IPS-NIHi7 (cell line): ENCODE measurements around the gene OVOL1.
"Not testable (repeated sequence)": the region's sequence is repeated elsewhere in the genome, so short reads cannot be mapped to it uniquely, and the experiment has no call there.

ENCODE experiments used
- DNase-seq: peaks from one replicate; pipeline ENCODE4 v3.0.0; 2012; ENCODE audit warnings: mixed read lengths; ENCODE audit errors: extremely low spot score

The OVOL1 gene

DNA sequence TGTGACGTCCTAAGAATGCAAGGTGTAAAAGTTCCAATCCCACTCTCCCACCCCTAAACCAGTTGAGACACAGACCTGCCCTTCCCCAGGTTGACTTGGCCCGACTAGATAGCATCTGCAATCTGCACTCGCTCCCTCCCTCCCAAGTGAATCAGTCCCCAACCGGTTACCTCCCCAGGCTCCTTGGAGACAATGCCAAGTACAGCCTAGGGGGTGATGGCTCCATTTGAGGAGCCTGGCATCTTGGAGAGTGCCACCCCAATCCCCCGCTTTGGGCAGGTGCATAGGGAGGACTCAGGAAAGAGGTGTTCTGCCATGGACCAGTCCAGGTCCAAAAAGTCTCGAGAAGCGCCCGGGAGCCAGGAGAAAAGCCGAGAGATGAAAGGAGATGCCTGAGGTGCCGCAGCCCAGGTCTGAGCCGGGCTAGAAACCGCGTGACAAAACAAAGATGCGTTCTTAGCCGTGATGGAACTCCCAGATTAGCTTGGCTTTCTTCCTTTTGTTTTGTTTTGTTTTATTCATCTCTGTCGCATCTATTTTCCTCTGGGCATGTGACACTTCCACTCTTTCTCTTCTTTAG is 28.2 kb downstream of the OVOL1 start:
- no peak for DNase-seq

DNA sequence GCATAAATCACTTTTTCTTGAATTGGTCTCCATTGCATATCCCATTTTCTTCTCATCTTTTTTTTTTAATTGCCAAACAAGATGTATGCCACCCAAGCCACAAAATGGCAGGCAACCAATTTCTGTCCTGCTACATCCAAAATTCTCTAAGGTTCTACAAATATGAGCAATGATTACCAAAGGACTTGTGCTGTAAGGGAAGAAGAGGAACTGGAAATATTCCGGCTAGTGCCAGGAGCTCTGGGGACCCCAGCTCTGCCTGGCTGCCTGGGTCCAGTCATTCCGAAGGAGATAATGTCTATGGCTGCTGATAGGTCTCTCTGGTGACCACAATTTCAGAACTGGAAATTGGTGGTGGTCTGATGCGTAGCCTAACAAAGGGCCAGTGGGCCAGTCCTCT is 29.8 kb downstream of the OVOL1 start:
- no peak for DNase-seq

DNA sequence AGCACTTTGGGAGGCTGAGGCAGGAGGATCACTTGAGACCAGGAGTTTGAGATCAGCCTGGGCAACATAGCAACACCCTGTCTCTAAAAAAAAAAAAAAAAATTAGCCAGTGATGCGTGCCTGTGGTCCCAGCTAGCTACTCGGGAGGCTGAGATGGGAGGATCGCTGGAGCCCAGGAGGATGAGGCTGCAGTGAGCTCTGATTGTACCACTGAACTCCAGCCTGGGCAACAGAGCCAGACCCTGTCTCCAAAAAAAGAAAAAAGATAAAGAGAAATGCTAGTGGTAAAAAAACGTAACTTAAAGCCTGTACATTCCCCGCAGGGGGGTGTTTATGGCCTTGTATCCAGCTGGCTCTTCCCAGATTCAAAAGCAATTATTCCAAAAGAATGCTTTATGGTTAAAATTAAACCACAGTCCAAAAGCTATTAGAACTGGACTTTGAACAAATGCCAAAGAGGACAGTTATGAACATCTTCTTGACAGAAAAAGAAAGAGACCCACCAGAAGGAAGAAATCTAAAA is 30.5 kb downstream of the OVOL1 start:
- no peak for DNase-seq

DNA sequence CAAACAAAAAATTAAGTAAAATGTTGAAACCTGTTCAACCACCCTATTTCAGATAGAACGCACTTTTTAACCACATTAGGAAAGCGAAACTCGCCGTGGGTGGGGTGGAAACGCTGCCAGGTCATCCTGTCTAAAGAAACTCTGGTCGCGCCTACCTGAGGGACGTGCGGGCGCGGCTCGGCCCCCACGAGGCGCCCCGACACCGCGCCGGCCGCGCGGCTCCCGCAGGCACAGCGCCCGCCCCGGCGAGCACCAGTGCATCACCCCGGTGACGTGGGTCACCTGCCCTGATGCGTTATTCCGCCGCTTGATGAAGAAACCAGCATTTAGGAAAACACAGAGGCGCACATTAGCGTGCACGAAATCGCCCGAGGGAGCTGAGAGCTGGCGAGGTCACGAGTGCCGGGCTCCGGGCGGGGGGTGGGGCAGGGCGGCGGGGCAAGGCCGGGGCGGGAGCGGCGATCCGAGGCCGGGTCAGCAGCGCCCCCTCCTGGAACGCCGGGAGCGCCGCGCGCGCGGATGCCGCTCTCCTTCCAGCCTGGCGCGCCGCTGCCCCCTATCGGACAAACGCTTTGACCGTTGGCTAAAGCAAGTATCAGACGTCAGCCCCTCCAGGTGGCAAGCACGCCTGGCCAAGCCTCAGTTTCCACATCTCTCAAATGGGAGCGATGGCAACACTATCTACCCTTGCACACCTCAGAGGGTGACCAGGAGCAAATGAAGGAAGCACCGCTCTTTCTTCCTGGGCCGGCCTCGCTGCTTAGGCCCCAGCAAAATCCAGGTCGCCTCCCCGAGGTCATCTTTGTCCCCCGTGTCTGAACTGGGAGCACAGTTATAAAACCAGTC is 31.2 kb downstream of the OVOL1 start:
- peak; percentile 96 for DNase-seq

DNA sequence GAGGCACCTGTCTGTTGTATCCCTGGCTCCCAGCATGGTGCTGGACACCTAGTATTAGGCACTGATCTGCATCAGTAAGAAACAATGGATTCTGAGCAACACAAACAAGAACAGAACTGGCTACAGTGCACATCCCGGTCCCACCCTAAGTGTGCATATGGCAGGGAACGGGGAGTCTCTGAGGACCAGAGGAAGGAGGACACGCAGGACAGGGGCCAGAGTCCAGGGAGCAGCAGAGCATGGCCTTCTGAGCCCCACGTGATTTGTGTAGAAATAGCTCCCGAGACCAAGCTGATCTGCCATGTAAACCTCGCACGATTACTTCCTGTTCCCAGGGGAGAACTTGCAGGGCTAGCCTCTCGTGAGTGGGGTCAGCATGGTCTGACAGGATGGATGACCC is 34.2 kb downstream of the OVOL1 start:
- DNase-seq: no peak

DNA sequence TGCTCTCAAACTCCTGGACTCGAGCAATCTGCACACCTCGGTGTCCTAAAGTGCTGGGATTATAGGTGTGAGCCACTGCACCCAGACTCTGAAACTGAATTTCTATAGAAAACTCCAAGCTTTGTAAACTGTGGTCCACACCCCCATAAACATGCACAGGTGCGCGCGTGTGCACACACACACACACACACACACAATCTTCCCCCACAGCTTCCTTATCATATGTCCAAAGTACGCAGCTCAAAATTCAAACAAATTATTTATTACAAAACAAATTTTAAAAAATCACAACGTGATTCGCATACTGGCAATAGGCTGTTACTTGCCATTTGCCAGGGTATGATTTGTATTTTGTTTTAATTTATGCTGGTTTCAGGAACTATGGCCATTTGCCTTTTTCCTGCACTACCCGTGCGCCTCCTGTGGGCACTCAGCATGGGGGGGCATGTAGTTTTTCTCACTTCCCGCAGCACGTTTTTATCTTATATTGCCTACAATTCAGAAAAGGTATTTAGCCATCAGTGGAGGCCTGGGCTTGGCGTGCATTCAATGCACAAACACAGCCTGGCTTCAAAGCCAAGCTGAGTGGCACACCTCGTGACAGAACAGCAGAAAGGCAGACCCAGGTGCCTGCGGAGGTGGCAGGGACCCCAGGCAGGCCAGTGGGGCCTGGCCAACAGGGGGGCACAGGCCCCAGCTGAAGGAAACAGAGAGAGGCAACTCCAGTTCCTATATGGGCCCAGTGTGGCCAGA is 36.1 kb downstream of the OVOL1 start:
- no peak for DNase-seq

DNA sequence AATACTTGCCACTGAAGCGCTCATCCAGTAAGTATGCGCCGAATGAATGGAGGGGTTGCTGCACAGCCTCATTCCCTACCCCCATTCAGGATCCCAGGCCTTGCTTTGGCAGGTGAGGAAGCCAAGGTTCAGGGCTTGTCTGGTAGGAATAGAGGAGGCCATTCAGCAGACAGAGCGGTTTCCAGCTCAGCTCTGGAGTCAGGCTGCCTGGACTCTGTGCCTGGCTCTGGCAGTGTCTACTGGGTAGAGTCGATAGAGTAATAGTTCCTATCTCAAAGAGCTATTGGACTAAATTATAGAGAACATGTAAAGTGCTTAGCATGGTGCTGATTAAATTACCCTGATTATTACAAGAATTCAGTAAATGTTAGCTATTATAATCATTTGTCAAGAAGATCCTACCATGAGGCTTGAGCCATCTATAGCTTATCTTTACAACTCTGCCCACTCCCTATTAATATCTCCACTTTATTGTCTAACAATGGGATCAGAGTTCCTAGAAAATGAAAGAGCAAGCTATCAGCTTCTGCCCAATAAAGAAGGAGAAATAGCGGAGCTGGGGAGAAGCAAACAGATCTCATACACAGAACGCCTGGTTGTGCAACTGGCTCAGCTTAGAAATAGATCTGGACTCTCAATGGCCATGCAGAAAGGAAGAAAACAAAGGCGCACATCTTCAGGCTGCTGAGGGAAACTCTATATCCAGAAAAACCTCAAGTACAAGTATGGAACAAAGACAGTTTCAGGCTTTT is 40.3 kb downstream of the OVOL1 start:
- DNase-seq: no peak

DNA sequence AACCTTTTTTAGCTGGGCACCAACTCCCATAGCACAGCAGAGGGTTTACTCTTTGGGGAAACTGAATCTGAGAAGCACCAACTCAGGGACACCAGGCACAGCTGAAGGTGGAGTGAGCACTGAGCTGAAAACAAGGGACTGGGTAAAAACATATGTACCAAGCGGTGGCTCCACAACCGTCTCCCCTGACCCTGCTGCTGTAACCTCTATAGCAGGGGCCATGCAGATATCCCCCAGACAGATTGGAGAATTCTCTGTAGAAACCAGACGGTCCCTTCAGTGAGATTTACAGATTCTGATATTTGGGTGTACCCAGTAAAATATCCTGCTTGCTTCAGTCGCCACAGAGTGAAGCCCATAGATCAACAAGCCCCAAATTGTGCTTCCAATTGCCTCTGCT is 42.6 kb downstream of the OVOL1 start:
- no peak for DNase-seq

DNA sequence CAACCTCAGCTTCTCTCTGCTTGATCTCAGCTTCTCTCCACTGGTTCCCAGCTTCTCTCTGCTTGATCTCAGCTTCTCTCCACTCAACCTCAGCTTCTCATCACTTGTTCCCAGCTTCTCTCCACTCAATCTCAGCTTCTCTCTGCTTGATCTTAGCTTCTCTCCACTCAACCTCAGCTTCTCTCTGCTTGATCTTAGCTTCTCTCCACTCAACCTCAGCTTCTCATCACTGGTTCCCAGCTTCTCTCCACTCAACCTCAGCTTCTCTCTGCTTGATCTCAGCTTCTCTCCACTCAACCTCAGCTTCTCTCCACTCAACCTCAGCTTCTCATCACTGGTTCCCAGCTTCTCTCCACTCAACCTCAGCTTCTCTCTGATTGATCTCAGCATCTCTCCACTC is 45.4 kb downstream of the OVOL1 start:
- DNase-seq: not testable (repeated sequence)

DNA sequence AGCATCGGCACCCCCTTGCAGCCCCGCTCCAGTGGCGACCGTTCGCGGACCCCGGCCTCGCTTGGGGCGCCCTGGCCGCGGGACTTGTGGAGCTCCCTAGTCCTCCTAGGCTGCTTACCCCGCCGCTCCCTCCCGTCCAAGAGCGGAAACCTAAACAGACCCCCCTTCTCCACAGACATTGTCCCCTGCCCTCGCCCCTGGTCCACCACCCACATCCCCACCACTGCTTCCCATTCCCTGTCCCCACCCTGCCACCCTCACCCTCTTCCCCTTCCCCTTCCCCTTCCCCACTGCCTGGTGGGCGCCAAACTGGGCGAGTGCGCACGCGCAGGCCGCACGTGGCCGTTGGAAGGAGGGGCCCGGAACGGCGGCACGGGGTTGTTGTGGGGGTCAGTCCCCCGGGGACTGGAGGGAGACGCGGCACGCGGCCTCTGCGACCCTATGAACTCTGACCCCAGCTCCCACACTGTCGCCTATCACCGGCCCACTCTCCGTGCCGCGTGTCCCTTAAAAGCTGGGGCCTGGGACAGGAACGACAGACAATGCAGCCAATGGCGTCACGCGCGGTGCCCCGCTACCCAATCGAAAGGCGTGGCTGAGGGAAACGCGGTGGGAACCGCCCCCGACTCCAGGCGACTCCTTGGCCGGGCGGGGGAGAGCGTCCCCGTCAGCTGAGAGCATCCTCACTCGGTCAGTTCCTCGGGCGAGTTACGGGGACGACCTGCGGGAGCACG is 46.6 kb downstream of the OVOL1 start, which contains the start of gene SNX32:
TSS of gene SNX32 (plus strand) at position 667 of the 734 bp plus-strand sequence. CDS start 103 bp downstream, outside the sequence.
- peak; percentile 99 for DNase-seq

DNA sequence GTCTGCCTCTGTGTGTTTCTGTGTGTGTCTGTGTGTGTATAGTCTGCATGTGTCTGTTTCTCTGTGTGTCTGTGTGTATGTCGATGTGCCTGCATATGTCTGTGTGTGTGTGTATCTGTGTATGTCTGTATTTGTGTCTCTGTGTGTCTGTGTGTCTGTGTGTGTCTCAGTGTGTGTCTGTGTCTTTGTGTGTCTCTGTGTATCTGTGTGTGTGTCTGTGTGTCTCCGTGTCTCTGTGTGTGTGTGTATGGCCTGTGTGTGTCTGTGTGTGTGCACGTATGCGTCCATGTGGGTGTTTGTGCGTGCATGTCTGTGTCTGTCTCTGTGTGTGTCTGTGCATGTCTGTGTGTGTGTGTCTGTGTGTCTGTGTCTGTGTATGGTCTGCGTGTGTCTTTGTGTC is 47.3 kb downstream of the OVOL1 start:
- no peak for DNase-seq

DNA sequence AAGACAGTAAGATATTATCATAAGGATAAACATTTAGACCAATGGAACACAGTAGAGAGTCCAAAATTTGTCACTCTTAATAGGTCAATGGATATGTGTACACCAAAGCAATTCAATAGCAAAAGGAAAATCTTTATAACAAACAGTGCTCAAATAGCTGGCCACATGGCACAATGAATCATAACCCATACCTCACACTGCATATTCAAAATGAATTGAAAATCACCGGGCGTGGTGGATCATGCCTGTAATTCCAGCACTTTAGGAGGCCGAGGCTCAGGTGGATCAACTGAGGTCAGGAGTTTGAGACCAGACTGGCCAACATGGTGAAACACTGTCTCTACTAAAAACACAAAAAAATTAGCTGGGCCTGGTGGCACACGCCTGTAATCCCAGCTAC is 55.3 kb downstream of the OVOL1 start:
- DNase-seq: no peak

DNA sequence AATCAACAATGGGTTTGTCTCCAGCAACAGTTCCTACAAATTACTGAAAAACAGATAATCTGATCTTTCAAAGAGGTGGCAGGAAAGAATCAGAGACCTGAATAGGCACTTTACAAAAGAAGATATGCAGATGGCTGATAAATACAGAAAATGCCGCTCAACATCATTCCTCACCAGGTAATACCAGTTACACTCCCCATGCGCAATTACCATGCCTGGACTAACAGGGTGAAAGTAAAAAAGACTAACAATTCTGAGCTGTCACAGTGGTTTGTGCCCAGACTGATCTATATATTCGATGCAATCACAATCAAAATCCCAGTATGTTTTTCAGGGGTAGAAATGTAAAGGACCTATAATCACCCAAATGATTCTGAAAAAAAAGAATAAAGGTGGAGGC is 56.9 kb downstream of the OVOL1 start:
- DNase-seq: no peak

DNA sequence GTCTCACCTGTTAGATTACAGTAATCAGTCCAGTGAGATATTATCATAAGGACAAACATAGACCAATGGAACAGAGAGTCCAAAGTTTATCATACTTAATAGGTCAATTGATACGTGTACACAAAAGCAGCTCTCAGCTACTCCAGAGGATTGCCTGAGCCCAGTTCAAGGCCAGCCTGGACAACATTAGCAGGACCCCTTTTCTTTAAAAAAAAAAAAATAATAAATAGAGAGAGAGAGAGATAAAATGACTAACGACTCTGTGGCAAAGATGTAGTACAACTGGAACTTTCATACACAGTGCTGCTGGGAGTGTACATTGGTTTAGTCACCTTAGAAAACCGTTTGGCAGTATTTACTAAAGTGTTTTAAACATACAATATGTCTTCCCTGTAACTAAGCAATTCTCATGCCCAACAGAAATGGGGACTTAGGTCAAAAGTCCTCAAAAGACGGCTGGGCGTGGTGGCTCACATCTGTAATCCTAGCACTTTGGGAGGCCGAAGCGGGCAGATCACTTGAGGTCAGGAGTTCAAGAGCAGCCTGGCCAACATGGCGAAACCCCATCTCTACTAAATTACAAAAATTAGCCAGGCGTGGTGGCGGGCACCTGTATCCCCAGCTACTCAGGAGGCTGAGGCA is 57.5 kb downstream of the OVOL1 start:
- DNase-seq: no peak
